GM12891 (cell line): Measurements from ENCODE around the gene PLCH2.

Experiments
- DNase-seq: peaks from one replicate; pipeline ENCODE4 v3.0.0; 2011; ENCODE audit warnings: low spot score; ENCODE audit not compliant: insufficient read length
- FAIRE-seq: peaks from 2 replicates; lab custom pipeline; 2011; peaks lifted over from hg19 to GRCh38; lab: Jason Lieb, UNC
- PAX5 ChIP-seq: IDR thresholded peaks from 2 replicates; pipeline ENCODE4 v1.6.1; 2011; ENCODE audit warnings: low read length, moderate library complexity, mild to moderate bottlenecking; ENCODE audit not compliant: insufficient read depth, severe bottlenecking
- POLR2A ChIP-seq: IDR thresholded peaks from 2 replicates; pipeline ENCODE4 v1.6.1; 2011; ENCODE audit warnings: low read depth, low read length, control low read depth
- POLR2AphosphoS5 ChIP-seq: IDR thresholded peaks from 2 replicates; pipeline ENCODE4 v1.6.1; 2011; ENCODE audit warnings: low read depth, low read length, control low read depth
- POU2F2 ChIP-seq: IDR thresholded peaks from 2 replicates; pipeline ENCODE4 v1.6.1; 2011; ENCODE audit warnings: low read depth, mild to moderate bottlenecking, control low read depth, low read length, moderate library complexity
- SPI1 ChIP-seq: IDR thresholded peaks from 2 replicates; pipeline ENCODE4 v1.6.1; 2011; ENCODE audit warnings: low read depth, low read length, control low read depth
- TAF1 ChIP-seq: IDR thresholded peaks from 2 replicates; pipeline ENCODE4 v1.6.1; 2011; ENCODE audit warnings: low read depth, low read length, control low read depth

The PLCH2 gene

DNA sequence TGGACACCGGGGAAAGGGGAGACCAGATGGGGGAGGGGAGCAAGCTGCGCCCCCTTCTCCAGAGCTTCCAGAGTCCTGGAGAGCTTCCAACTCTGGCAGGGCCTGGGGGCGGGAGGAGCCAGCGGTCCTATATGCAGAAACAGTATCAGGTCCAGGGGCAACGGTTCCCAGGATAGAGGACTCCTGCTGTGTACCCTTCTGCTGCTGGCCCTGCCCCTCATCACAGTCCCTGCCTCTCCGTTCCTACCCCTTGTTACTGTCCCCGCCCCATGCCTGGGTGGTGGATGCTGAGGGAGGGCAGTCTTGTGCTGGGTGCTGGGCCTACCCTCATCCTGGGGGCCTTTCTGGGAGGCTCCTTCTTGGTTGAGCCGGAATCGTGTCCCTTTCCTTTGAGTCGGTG, 44.6 kb upstream of the PLCH2 start:
- FAIRE-seq (no peak), DNase-seq (no peak)
- TF ChIP-seq PAX5, result no peak
- TF ChIP-seq POLR2A, result no peak
- no peak for TF ChIP-seq SPI1
- no peak for TF ChIP-seq POU2F2
- TF ChIP-seq TAF1, result no peak
- TF ChIP-seq POLR2AphosphoS5, result no peak

DNA sequence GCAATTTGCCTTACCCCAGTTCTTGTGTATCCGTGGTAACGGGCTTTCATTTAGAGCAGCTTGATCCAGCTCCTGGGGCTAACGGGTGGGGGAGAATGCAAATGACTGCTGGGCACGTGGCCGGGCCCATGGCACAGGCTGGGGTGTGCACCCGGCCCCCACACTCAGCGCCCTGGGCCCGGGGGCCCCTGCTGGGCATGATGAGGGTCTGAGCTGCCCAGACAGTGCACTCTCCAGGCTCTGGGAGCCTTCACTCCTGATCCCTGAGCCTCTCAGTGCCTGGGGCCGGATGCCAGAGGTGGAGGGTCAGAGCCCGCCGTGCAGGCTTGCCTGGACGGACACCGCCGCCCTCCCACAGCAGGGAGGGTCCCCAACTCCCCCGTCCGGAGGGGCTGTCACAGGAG, 43.6 kb upstream of the PLCH2 start:
- TF ChIP-seq POLR2AphosphoS5, result no peak
- TF ChIP-seq PAX5, result no peak
- no peak for TF ChIP-seq TAF1
- no peak for TF ChIP-seq SPI1
- TF ChIP-seq POLR2A, result no peak
- no peak for TF ChIP-seq POU2F2
- DNase-seq (no peak), FAIRE-seq (no peak)

- DNase-seq (no peak), FAIRE-seq (no peak)
- TF ChIP-seq POU2F2, result no peak
- TF ChIP-seq PAX5, result no peak
- TF ChIP-seq POLR2A, result no peak
- TF ChIP-seq TAF1, result no peak
- TF ChIP-seq POLR2AphosphoS5, result no peak
- TF ChIP-seq SPI1, result no peak
These were observed 42.9 kb upstream of the PLCH2 start for GRCh38 chr1:2433196-2433595.

GRCh38 chr1:2433936-2434655, 42.0 kb upstream of the PLCH2 start:
- TF ChIP-seq POLR2A, result no peak
- no peak for TF ChIP-seq POLR2AphosphoS5
- no peak for TF ChIP-seq POU2F2
- no peak for TF ChIP-seq SPI1
- TF ChIP-seq TAF1, result no peak
- TF ChIP-seq PAX5, result no peak
- no peak for DNase-seq
- FAIRE-seq, result no peak

DNA sequence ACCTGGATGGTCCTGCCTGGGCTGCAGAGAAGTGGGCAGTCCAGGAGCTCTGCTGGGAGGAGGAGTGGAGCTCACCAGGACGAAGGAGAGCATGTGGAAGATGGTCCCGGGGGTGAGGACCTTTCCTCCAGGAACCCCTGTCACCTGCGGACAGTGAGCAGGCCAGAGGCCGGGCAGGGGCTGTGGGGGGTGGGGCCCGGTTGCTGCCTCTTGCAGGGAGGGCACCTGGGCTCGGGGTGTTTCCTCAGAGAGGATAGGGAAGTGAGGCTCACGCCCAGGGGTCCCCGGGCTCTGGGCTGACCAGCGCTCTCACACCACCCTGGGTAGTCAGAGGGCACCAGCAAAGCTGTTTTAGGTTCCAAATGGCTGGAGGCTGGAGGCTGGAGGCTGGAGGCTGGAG, 41.0 kb upstream of the PLCH2 start:
- FAIRE-seq, result no peak
- TF ChIP-seq POLR2A (no peak), TAF1 (no peak), POU2F2 (no peak), POLR2AphosphoS5 (no peak), SPI1 (no peak), PAX5 (no peak)
- no peak for DNase-seq

DNA sequence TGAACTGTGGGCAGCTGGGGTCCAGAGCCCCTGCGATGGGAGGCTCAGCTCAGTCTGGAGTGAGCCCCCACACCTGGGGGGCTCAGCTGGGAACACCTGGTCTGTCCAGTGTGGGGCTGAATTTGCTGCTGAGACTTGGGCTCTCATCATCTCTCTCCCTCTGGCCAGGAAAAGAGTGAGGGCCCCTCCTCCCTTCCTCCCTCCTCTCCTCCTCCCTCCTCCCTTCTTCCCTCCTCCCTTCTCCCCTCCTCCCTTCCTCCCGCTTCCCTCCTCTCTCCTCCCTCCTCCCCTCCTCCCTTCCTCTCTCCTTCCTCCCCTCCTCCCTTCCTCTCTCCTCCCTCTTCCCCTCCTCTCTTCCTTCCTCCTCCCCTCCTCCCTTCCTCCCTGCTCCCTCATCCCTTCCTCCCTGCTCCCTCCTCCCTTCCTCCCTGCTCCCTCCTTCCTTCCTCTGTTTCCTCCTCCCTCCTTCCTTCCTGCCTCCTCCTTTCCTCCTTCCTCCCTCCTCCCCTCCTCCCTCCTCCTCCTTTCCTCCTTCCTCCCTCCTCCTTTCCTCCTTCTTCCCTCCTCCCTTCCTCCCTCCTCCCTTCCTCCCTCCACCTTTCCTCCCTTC, 40.2 kb upstream of the PLCH2 start:
- TF ChIP-seq POLR2A (no peak), POU2F2 (no peak), SPI1 (no peak), PAX5 (no peak), TAF1 (no peak), POLR2AphosphoS5 (no peak)
- FAIRE-seq, result no peak

GRCh38 chr1:2436876-2437275, 39.2 kb upstream of the PLCH2 start:
- DNase-seq, result no peak
- no peak for TF ChIP-seq SPI1
- TF ChIP-seq POU2F2, result no peak
- TF ChIP-seq POLR2A, result no peak
- no peak for TF ChIP-seq TAF1
- no peak for TF ChIP-seq POLR2AphosphoS5
- no peak for TF ChIP-seq PAX5
- FAIRE-seq, result no peak

More for the DNA sequence above, 40.2 kb upstream of the PLCH2 start:
- DNase-seq, result no peak

GRCh38 chr1:2437617-2438016, 38.5 kb upstream of the PLCH2 start:
- FAIRE-seq (peak; percentile 74), DNase-seq (no peak)
- TF ChIP-seq POLR2A (no peak), TAF1 (no peak), PAX5 (no peak), SPI1 (no peak), POLR2AphosphoS5 (no peak)

- DNase-seq (no peak), FAIRE-seq (no peak)
- TF ChIP-seq PAX5 (no peak), SPI1 (no peak), TAF1 (no peak), POU2F2 (no peak), POLR2AphosphoS5 (no peak), POLR2A (no peak)
These were observed 38.1 kb upstream of the PLCH2 start for GRCh38 chr1:2438038-2438437.
